ENCODE measurements around the gene CLDN9.

CLDN9 gene

GRCh38 chr16:3013998-3014690 lies 1.4 kb downstream of the CLDN9 start:
- no peaks in the 10 kb centered on the region for H3K9me3 ChIP-seq (ENCODE audit: control insufficient read depth, low read length)
- H3K36me3 ChIP-seq (ENCODE audit: control insufficient read depth, insufficient read depth, low read length, severe bottlenecking), result no peaks in the 10 kb centered on the region
- no peak for DNase-seq (ENCODE audit: low read depth)
- H3K9ac ChIP-seq (ENCODE audit: low read length), result no peak overlapping the region
- H3K27me3 ChIP-seq (replicated peaks; ENCODE audit: control insufficient read depth, insufficient read depth, low read length), result peaks cover 46% of the 10 kb centered on the region
- H3K4me3 ChIP-seq (ENCODE audit: low read length), result no peak overlapping the region
- no peaks in the 10 kb centered on the region for H3K4me1 ChIP-seq (ENCODE audit: control insufficient read depth, insufficient read depth, low read length)

GRCh38 chr16:3014971-3015370 lies 2.2 kb downstream of the CLDN9 start:
- Histone ChIP-seq H3K4me1 (ENCODE audit: control insufficient read depth, insufficient read depth, low read length) (peaks cover 2% of the 10 kb centered on the region), H3K4me3 (ENCODE audit: low read length) (no peak overlapping the region), H3K36me3 (ENCODE audit: control insufficient read depth, insufficient read depth, low read length, severe bottlenecking) (no peaks in the 10 kb centered on the region), H3K9ac (ENCODE audit: low read length) (no peak overlapping the region), H3K27me3 (replicated peaks; ENCODE audit: control insufficient read depth, insufficient read depth, low read length) (peaks cover 46% of the 10 kb centered on the region), H3K9me3 (ENCODE audit: control insufficient read depth, low read length) (no peaks in the 10 kb centered on the region)
- DNase-seq (ENCODE audit: low read depth), result no peak

- H3K9ac ChIP-seq (ENCODE audit: low read length), result no peak overlapping the region
- H3K27me3 ChIP-seq (replicated peaks; ENCODE audit: control insufficient read depth, insufficient read depth, low read length), result peaks cover 46% of the 10 kb centered on the region
- no peaks in the 10 kb centered on the region for H3K36me3 ChIP-seq (ENCODE audit: control insufficient read depth, insufficient read depth, low read length, severe bottlenecking)
- no peaks in the 10 kb centered on the region for H3K9me3 ChIP-seq (ENCODE audit: control insufficient read depth, low read length)
- no peak for DNase-seq (ENCODE audit: low read depth)
- H3K4me3 ChIP-seq (ENCODE audit: low read length), result no peak overlapping the region
- peaks cover 3% of the 10 kb centered on the region for H3K4me1 ChIP-seq (ENCODE audit: control insufficient read depth, insufficient read depth, low read length)
Measured at GRCh38 chr16:3015865-3016521, 3.3 kb downstream of the CLDN9 start.

GRCh38 chr16:3017344-3017743 lies 4.6 kb downstream of the CLDN9 start:
- Histone ChIP-seq H3K27me3 (replicated peaks; ENCODE audit: control insufficient read depth, insufficient read depth, low read length) (peaks cover 37% of the 10 kb centered on the region), H3K9ac (ENCODE audit: low read length) (no peak overlapping the region), H3K36me3 (ENCODE audit: control insufficient read depth, insufficient read depth, low read length, severe bottlenecking) (no peaks in the 10 kb centered on the region), H3K4me3 (ENCODE audit: low read length) (no peak overlapping the region), H3K4me1 (ENCODE audit: control insufficient read depth, insufficient read depth, low read length) (peaks cover 10% of the 10 kb centered on the region), H3K9me3 (ENCODE audit: control insufficient read depth, low read length) (no peaks in the 10 kb centered on the region)
- no peak for DNase-seq (ENCODE audit: low read depth)

GRCh38 chr16:3017794-3018506 lies 5.2 kb downstream of the CLDN9 start, which contains the start of gene CLDN6:
CLDN6 (minus strand) TSS chr16:3018183; CDS start chr16:3016021, 2,162 bp downstream.
- no peaks in the 10 kb centered on the region for H3K9me3 ChIP-seq (ENCODE audit: control insufficient read depth, low read length)
- no peaks in the 10 kb centered on the region for H3K36me3 ChIP-seq (ENCODE audit: control insufficient read depth, insufficient read depth, low read length, severe bottlenecking)
- H3K9ac ChIP-seq (ENCODE audit: low read length), result no peak within 1 kb of the TSS
- DNase-seq (ENCODE audit: low read depth), result no peak
- H3K4me1 ChIP-seq (ENCODE audit: control insufficient read depth, insufficient read depth, low read length), result peaks cover 17% of the 10 kb centered on the region
- H3K4me3 ChIP-seq (ENCODE audit: low read length), result no peak within 1 kb of the TSS
- H3K27me3 ChIP-seq (replicated peaks; ENCODE audit: control insufficient read depth, insufficient read depth, low read length), result peaks cover 32% of the 10 kb centered on the region

GRCh38 chr16:3019594-3020246 lies 7.0 kb downstream of the CLDN9 start:
- H3K4me1 ChIP-seq (ENCODE audit: control insufficient read depth, insufficient read depth, low read length), result peaks cover 23% of the 10 kb centered on the region
- peaks cover 16% of the 10 kb centered on the region for H3K27me3 ChIP-seq (replicated peaks; ENCODE audit: control insufficient read depth, insufficient read depth, low read length)
- H3K36me3 ChIP-seq (ENCODE audit: control insufficient read depth, insufficient read depth, low read length, severe bottlenecking), result no peaks in the 10 kb centered on the region
- H3K9me3 ChIP-seq (ENCODE audit: control insufficient read depth, low read length), result no peaks in the 10 kb centered on the region
- H3K9ac ChIP-seq (ENCODE audit: low read length), result peak overlapping the region; percentile 63
- peak overlapping the region; percentile 96 for H3K4me3 ChIP-seq (ENCODE audit: low read length)
- no peak for DNase-seq (ENCODE audit: low read depth)

GRCh38 chr16:3020247-3020603 lies 7.5 kb downstream of the CLDN9 start, which contains the start of gene TNFRSF12A:
TNFRSF12A (plus strand) TSS chr16:3020368; CDS start chr16:3020398, 30 bp downstream.
- peak; percentile 95 for DNase-seq (ENCODE audit: low read depth)
- Histone ChIP-seq H3K9me3 (ENCODE audit: control insufficient read depth, low read length) (no peaks in the 10 kb centered on the region), H3K36me3 (ENCODE audit: control insufficient read depth, insufficient read depth, low read length, severe bottlenecking) (no peaks in the 10 kb centered on the region), H3K27me3 (replicated peaks; ENCODE audit: control insufficient read depth, insufficient read depth, low read length) (peaks cover 13% of the 10 kb centered on the region), H3K4me1 (ENCODE audit: control insufficient read depth, insufficient read depth, low read length) (peaks cover 23% of the 10 kb centered on the region), H3K4me3 (ENCODE audit: low read length) (peak within 1 kb of the TSS; percentile 96), H3K9ac (ENCODE audit: low read length) (peak within 1 kb of the TSS; percentile 100)

GRCh38 chr16:3020604-3021448 lies 8.1 kb downstream of the CLDN9 start:
- H3K27me3 ChIP-seq (replicated peaks; ENCODE audit: control insufficient read depth, insufficient read depth, low read length), result peaks cover 11% of the 10 kb centered on the region
- peak; percentile 88 for DNase-seq (ENCODE audit: low read depth)
- H3K9me3 ChIP-seq (ENCODE audit: control insufficient read depth, low read length), result no peaks in the 10 kb centered on the region
- peaks cover 23% of the 10 kb centered on the region for H3K4me1 ChIP-seq (ENCODE audit: control insufficient read depth, insufficient read depth, low read length)
- H3K36me3 ChIP-seq (ENCODE audit: control insufficient read depth, insufficient read depth, low read length, severe bottlenecking), result peaks cover 2% of the 10 kb centered on the region
- peak overlapping the region; percentile 100 for H3K9ac ChIP-seq (ENCODE audit: low read length)
- peak overlapping the region; percentile 96 for H3K4me3 ChIP-seq (ENCODE audit: low read length)

GRCh38 chr16:3021449-3022207 lies 8.9 kb downstream of the CLDN9 start:
- Histone ChIP-seq H3K9ac (ENCODE audit: low read length) (peak overlapping the region; percentile 100), H3K27me3 (replicated peaks; ENCODE audit: control insufficient read depth, insufficient read depth, low read length) (peaks cover 11% of the 10 kb centered on the region)

GRCh38 chr16:3022208-3022683 lies 9.5 kb downstream of the CLDN9 start:
- Histone ChIP-seq H3K9ac (ENCODE audit: low read length) (peak overlapping the region; percentile 100), H3K36me3 (ENCODE audit: control insufficient read depth, insufficient read depth, low read length, severe bottlenecking) (peaks cover 16% of the 10 kb centered on the region), H3K9me3 (ENCODE audit: control insufficient read depth, low read length) (no peaks in the 10 kb centered on the region), H3K4me3 (ENCODE audit: low read length) (peak overlapping the region; percentile 96), H3K4me1 (ENCODE audit: control insufficient read depth, insufficient read depth, low read length) (peaks cover 23% of the 10 kb centered on the region), H3K27me3 (replicated peaks; ENCODE audit: control insufficient read depth, insufficient read depth, low read length) (peaks cover 7% of the 10 kb centered on the region)
- DNase-seq (ENCODE audit: low read depth), result peak; percentile 97

More at GRCh38 chr16:3021449-3022207, 8.9 kb downstream of the CLDN9 start:
- peaks cover 10% of the 10 kb centered on the region for H3K36me3 ChIP-seq (ENCODE audit: control insufficient read depth, insufficient read depth, low read length, severe bottlenecking)
- H3K4me1 ChIP-seq (ENCODE audit: control insufficient read depth, insufficient read depth, low read length), result peaks cover 23% of the 10 kb centered on the region
- DNase-seq (ENCODE audit: low read depth), result peak; percentile 90
- peak overlapping the region; percentile 96 for H3K4me3 ChIP-seq (ENCODE audit: low read length)
- H3K9me3 ChIP-seq (ENCODE audit: control insufficient read depth, low read length), result no peaks in the 10 kb centered on the region

All from adipocyte (in vitro differentiated cells).